GM19099 (cell line): ENCODE results near the gene SLC12A2.

Experiments used
- POLR2A ChIP-seq: IDR thresholded peaks from 3 replicates; pipeline ENCODE4 v1.6.1; 2011; ENCODE audit warnings: low read depth; ENCODE audit not compliant: insufficient read length; ENCODE audit errors: extremely low read depth

The SLC12A2 gene

DNA sequence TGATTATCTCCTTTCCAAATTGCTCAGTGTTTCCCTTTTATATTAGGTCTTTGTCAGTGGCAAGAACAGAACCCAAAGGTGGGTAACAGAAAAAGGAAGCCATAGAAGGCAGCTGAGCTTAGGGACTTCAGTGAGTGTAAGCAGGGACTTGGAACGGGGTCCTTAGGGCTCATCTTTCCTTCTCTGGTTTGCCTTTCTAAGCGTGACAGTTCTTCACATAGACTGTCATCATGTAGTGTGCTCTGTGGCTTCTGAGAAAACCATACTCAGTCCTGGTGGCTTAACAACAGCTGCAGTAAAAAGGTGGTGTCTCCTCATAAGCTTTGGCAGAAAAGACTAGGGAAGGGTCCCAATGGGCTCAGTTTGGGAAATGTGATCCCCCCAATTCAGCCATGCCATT lies 108.8 kb downstream of the SLC12A2 start:
- TF ChIP-seq POLR2A: no peak

- no peak for TF ChIP-seq POLR2A
These were observed 110.3 kb downstream of the SLC12A2 start for GRCh38 chr5:128193665-128194390.

- TF ChIP-seq POLR2A: no peak
These were observed 111.8 kb downstream of the SLC12A2 start for GRCh38 chr5:128195316-128195715.

DNA sequence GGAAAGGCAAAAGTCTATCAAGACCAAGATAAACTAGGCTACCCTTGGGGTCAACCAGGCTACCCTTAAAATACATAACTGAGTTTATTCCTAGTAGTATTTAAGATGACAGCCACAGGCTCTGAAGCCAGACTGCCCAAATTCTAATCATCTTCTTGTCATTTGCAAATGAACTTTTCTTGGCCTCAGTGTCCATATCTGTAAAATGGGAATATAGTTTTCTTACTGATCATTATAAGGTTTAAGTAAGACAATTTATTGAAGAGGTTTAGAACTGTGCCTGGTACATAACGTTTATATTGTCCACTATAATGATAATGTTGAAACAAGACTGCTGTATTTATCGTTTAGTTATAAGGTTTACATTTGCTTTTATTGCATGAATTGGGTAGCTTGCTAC lies 112.5 kb downstream of the SLC12A2 start:
- no peak for TF ChIP-seq POLR2A

DNA sequence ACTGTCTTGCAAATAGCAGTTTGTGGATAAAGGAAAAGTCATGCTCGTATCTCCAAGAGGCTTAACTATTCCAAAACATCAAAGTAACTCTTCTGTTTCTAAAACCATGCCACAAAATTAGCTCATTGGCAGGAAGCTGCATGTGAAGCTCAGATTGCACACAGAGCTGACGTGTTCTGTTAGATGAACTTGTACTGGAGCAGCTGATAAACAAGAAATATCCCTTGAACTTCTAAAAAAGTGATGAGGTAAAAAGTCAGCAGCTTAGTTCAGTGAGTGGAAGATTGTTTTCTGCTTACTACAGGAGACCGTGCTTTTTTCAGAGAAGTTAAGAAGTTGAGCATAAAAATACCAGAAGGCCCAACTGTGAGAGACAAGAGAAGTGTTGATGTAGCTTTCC lies 113.2 kb downstream of the SLC12A2 start:
- TF ChIP-seq POLR2A: no peak

DNA sequence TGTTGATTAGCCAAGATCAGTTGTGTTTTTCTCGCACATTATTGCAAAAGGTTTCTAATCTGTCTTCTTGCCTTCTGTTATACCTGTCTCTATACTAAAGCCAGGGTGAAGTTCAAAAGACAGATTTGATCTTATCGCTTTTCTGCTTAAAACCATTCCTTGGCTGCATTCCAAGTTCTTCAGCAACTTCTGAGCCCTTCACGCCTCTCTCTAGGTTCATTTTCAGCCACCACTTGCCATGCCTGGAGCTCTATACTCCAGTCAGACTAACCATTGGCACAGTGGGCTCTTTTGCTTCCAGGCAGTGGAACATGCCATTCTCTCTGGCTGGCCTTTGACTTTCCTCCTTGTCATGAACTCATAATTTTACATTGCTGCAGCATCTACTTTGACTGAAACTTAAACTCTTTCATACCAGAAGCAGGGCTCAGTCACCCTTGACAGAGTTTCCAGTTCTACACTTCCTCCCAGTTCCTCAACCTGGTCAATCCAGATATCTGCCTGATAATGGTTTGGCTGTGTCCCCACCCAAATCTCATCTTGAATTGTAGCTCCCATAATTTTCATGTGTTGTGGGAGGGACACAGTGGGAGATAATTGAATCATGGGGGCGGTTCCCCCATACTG lies 114.4 kb downstream of the SLC12A2 start:
- no peak for TF ChIP-seq POLR2A

- TF ChIP-seq POLR2A: no peak
These were observed 115.5 kb downstream of the SLC12A2 start for GRCh38 chr5:128199104-128199503.

GRCh38 chr5:128199611-128200010 lies 116.0 kb downstream of the SLC12A2 start:
- TF ChIP-seq POLR2A: no peak

DNA sequence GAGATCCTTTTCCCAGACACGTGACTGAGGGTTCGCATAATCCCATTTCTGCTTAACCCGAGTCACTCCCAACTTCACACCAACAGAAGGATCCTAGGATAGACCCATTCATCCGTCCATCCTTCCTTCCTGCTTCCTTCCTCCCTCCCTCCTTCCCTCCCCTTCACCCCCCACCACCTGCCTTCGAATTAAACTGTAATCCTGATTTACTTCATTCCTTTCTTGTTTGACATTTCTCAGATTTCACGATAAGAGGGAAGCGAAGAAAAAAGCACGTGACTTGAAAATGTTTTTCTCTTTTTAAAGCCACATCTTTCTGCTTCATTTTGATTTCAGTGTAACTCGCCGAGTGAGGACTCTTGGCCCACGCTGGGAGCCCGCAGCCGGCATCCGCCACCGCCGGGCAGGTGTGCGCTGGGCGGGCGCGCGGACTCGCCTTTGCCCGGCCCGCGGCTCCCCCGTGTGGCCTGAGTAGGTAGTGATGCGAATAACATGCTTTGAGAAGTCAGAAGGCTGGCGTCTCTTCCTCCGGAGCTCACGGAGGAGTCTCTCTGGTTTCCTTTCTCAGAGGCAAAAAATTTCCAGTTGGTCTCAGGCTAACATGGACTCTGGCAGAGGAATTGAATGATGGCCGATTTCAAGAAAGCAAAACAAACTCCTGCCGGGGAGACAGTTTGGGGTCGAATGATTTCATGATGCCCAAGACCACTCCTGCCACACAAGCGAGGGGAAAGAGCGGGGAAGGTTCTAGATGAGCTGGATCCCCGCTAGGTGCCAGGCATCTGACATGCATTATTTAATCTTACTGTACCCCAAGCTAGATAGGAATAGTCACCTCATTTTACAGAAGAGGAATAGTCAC lies 117.7 kb downstream of the SLC12A2 start:
- no peak for TF ChIP-seq POLR2A

- TF ChIP-seq POLR2A: no peak
These were observed 118.8 kb downstream of the SLC12A2 start for GRCh38 chr5:128202320-128202719.

- TF ChIP-seq POLR2A: no peak
These were observed 124.9 kb downstream of the SLC12A2 start for GRCh38 chr5:128208436-128208835.

DNA sequence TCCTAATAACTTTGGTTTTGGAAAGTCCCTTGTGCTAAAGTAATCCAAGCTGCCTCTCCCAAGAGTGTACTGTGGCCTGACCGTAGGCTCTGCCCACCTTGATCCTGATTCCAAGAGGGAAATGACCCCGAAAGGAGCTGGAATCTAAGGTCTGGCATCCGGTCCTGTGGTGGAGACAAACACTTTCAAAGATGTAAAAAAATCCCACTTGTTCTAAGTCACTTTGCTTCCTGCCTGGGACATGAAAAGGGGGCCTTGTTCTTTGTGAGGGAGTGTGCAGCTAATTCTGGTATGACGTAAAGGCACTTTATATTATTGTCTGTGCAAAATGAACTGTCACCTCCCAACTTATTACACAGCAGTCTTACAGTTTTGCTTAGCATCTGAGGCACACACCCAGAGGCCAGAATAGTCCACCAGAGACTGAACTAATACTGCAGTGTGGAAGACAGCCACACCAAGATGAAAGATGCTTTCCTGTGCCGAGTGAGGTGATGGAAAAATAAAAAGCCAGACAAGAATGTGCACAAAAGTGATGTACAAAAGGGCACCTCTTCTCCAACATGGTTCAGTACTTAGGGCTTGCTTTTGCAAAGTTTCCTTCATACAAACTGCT lies 128.7 kb downstream of the SLC12A2 start:
- no peak for TF ChIP-seq POLR2A

DNA sequence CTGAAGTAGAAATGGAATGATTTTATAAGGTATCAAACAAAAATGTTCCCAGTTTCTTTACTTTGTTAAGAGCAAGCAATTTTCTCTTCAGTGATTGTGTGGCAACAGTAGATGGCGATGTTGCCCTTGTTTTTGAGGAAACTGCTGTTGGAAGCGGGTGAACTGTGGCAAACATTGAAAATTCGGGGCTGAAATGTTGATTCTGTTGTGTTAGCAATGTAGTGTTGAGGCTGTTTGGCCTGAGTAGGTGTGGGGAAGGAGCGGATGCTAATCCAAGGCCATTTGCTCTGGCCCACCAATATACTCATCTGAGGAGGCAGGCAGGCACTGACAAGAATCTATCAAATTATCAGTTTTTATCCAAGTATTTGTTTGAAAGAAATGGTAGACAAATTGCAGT lies 129.8 kb downstream of the SLC12A2 start:
- TF ChIP-seq POLR2A: no peak

DNA sequence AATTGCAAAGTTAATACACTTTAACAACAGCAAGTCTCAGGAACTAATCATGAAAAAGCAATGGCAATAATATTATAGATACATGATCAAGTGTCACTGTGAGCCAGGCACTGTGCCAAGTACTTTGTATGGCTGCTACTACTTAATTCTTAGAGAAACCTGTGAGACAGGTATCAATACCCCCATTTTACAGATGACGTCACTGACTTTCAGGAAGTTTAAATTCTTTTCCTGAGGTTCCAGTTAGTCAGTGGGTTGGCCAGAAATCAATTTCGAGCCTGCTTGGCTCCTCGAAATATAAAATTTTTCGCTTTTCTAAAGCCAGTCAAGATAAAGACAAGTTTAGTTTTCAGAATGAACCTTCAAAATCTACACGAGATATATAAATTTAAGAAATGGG lies 130.3 kb downstream of the SLC12A2 start:
- TF ChIP-seq POLR2A: no peak

- no peak for TF ChIP-seq POLR2A
These were observed 132.7 kb downstream of the SLC12A2 start for GRCh38 chr5:128216285-128216684.
